GM18498 (cell line): Measurements from ENCODE around the gene IGLL5.
A peak's percentile ranks its signal among the peaks of the same experiment; 100 is the strongest.

Source experiments
- ATAC-seq: cut with Tn5 transposase; IDR thresholded peaks from one replicate; pipeline ENCODE4 v1.9.1; 2021; ENCODE audit warnings: mild to moderate bottlenecking, moderate library complexity; ENCODE audit not compliant: unreplicated experiment

Gene IGLL5

DNA sequence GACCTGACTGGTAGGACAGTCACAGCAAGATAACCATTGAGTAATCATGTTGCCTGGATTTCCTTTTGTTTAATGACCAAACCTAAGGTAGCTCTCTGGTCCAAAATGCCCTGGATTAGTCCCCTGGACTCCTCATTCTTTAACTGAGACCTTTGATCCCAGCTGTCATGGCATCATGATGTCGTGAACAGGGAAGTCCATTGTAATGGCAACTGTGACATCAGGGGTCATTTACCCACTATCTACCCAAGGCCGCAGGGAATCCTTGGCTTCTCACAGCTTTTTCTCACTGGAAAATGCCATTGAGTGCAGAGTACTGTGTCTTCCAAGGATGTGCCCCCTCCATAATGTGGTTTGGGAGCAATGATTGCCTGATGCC, 29.1 kb upstream of the IGLL5 start:
- no peak for ATAC-seq

DNA sequence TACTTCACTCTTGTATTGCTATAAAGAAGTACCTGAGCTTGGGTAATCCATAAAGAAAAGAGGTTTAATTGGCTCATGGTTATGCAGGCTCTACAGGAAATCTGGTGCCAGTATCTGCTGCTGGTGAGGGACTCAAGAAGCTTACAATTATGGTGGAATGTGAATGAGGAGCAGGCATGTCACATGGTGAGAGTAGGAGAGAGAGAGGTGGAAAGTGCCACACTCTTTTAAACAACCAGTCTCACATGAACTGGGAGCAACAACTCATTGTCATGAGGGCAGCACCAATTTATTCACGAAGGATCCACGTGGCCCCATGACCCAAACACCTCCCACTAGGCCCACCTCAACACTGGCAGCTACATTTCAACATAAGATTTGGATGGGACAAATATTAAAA, 24.6 kb upstream of the IGLL5 start:
- ATAC-seq = no peak

DNA sequence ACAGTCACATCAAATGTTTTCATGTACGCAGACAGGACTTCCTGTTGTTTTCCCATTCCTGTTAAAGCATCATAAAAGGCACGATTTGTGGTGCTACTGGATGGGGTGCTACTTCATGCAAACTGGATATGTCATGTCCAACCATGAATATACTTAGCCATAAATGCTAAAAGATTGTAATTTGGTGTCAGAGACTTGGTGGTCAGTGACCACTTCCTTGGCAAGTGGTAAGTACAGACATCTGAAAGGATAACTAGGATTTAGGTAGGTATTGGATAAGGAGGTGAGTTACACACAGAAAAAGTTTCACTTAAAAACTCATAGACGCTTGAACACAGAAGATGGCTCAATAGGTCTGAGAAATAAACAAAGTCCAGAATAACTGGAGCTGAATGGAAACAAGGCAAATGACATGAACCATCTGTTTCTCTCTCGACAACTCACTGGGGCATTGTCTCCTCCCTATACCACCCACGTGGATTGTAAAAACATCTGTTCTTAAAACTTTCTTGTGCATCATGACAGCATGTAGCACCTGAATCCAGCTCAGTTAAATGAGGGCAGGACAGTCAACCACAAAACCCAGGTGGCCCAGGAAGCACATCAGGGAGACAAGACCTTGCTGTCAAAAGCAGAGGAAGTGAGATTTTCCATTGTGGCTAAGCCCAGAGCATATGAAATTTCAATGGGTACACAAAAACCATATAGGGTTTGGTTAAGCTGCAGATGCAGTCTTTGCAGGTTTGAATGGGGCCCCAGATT, 22.1 kb upstream of the IGLL5 start:
- ATAC-seq = peak; percentile 82

DNA sequence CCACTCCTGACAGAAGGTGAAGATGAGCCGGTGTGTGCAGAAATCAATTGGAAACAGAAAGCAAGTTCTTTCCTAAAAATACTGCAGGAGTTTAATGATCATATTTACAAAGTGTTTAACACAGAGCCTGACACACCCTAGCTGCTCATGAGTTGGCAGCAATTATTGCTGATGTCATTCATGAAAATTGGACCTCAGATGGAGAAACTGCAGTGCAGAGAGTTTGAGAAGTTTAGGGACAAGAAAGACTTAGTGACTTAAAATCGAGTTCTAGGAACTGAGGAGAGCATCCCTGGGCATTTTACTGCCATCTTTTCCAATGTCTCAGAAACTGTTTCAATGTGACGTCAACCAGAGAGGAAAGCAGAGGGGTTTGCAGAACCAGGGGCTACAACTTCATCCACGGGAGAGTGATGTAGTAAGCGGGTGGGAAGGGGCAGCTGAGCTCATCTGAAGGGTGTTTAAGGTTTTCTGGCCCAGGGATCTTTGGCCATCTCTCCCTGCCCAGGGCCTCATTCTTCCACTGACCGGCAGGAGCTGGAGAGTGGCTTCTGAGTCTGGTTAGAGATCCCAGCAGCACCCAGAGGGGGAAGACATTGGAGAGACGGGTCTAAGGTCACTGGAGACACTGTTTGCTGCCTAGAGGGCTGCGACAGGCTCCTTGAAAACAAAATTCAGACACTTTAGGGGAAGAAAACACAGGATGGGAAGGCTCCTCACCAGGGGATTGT, 21.1 kb upstream of the IGLL5 start:
- ATAC-seq = no peak

DNA sequence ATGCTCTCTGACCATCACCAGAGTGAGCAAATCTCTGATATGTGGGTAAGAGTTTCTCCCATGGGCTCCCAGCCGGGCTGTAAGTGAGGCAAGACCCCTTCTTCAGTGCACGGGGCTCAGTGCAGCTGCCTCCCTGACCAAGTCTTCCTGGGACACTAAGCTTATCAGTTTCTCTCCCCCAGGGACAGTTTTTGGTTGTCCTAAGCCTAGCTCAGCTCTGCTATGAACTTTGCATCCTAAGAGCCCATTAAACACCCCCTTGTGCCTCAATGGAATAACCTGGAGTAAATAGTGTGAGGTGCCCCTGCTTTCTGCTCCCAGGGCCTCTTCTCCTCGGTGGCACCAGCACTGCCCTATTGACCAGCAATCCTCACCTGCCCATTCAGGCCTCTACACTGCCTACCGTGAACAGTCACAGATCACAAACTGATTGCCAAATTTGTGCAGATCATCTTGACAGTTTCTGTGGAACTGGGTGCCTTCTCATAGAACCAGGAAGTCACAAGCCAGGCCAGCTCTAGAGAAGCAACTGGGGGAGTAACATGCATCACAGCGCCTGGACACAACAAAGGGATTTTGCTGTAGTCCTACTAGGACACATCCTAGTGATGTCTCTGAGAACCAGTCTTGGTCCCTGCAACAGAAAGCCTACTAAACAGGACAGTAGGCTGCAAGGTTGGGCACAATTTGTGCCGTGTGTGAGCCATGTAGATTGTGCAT, 19.5 kb upstream of the IGLL5 start:
- ATAC-seq = no peak

DNA sequence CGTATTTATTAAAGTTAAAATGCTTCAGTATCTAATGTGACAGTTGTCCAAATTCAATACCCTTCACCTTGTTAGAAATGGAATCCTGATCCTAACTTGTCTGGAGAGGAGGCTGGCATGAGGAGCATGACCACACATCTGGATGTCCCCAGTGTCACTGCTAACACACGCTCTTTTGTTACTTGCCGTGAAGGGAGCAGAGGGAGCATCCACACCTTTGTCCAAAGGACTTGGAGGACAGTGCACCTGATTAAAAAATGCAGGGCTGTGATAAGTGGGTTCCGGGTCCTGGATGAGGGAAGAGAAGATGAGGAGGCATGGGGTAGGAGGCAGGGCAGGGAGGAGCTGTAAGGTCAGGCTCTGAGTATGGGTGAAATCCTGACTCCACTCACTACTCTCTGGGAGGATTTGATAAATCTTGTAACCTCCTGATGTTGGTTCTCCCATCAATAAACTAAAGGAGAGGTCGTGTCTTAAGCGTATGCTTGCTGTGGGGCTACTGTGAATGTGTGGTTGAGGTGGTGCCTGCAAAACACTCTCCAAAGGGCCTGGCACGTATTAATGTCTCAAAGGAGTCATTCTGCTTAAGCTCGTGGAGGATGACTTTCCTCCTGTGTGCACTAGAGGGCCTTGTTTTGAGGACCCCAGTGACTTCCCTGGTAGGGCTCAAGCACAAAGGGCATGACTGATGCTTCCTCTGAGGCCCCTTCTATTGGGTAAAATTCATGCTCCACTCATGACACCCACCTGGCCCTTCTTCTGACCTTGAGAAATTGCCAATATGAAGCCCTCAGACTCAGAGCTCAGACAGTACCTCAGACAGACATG, 16.8 kb upstream of the IGLL5 start:
- ATAC-seq = no peak

DNA sequence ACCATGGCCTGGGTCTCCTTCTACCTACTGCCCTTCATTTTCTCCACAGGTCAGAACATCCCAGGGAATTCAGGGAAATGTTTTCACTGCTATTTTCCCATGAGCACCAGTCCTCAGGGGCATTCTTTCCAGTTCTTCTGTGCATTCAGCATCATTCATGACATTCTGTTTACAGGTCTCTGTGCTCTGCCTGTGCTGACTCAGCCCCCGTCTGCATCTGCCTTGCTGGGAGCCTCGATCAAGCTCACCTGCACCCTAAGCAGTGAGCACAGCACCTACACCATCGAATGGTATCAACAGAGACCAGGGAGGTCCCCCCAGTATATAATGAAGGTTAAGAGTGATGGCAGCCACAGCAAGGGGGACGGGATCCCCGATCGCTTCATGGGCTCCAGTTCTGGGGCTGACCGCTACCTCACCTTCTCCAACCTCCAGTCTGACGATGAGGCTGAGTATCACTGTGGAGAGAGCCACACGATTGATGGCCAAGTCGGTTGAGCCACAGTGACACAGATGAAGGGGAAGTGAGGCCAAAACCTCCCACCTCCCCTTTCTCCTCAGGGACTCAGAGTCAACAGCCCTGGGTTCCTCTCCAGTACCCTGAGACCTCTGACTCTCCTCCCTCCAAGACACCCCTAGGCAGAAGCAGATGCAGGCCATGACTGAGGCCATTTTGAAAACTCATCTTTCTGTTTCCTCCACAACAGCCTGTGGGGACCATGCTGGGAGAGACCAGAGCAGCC, 15.9 kb upstream of the IGLL5 start:
- ATAC-seq = no peak

DNA sequence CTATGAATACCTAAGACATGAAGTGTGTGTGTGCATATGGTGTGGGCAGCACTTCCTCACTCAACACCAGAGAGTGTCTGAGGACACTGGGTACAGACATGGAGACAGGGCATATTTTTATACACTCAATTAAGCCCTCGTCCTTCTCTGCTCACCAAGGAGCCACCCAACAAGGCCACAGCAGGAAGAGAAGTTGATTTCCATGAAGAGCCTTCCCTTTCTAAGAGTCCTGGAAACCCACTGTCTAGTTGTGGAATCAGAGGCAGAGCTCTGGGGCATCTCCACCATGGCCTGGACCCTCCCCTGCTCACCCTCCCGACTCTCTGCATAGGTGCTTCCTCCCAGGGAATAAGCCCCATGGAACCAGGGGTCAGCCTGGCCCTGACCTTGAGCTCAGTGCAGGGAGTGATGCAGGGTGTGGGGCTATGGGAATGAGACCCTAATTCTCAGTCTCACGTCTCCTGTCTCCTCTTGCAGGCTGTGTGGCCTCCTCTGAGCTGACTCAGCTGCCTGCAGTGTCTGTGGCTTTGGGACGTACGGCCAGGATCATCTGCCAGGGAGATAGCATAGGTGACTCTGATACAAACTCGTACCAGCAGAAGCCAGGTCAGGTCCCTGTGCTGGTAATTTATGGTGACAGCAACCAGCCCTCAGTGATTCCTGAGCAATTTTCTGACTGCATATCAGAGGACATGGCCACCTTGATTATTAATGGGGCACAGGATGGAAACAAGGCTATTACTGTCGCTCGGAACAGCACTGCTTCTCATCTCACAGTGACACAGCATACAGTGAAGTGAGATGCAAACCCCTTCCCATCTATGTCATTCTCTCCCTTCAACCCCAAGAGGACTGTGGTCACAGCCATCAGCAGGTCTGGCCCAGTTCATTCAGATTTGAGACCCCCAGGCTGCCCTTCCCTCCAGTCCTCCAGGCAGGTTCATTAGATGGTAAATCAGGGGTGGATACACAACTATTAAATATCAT, 14.6 kb upstream of the IGLL5 start:
- no peak for ATAC-seq

DNA sequence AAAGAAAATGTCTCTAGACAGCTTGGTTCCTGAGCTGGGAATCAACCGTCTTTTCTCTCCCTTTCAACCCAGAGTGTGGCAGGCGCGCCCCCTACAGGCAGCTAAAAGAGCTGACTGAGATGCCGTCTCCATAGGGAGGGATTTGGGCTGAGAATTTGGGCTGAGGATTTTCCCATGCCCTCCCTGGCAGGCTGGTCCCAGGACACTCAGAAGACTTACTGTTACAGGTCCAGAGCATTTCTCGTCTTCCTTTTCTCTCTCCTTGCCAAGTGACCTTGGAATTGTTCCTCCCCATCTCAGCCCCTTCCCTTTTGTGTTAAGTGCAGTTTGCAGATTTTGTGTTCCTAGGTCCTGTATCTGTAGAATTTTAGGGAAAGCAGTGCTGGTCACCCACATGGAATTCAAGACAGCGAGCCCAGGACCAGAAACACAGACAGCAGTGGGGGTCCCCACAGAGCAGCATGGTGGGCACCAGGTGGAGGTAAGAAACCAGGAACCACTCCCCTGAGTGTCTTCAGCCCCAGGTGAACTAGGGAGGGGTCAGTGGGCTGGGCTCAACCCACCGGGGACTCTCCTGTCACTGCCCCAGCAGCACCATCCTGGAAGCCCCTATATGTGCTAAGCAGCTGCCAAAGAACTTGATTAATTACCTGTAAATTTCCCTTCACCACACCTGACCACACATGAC, 9.9 kb upstream of the IGLL5 start:
- no peak for ATAC-seq

DNA sequence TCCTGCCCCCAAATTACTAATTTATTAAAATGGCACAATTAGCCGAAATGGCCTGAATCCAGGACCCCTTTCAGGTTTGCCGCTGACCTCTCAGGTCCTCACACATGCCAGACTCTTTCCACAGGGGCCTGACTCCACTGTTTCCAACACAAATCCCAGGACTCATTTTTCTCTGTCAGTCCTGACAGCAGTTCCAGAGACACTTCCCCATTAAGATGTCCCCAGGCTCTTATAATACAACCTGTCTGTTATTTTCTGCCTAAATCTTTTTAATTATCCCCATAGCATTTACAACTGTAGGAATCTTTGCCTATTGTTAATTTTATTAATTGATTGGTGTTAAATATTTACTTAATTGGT, 9.4 kb upstream of the IGLL5 start:
- no peak for ATAC-seq

DNA sequence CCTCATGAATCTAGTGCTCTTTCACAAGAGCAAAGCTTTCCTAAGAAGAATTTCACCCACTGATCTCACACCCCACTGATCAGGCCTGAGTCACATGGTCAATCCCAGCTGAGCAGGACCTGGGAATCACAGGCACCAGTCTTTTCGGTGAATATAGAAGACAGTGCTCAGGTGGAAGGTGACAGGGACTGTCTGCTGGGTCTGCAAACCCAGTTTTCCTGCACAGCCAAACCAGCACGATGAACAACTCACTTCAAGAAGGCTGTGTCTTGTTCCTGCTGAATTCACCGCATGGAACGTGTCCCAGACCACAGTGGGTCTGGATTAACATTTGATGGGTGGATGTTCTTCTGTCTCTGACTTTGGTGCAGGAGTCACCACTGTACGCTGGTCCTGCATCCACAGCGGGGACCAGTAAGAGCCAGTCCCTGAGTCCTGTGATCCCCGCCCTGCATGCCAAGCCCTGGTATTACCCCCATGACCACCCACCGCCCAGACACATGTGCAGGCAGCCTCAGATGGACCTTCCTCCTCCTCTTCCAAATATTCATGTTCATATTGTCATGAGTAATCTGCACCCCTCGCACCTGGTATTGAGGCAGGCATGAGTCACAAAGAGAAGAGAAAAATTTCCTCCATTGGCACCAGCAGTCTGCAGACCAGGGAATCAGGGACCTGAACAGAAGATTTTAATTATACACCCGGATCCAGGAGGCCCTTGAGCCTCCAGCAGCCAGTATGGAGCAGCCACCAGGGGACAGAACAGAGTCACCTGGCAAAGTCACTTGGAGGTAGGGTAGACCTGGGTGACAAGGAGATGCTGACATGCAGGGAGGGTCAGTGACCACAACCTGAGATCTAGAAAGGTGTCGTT, 8.6 kb upstream of the IGLL5 start:
- no peak for ATAC-seq

DNA sequence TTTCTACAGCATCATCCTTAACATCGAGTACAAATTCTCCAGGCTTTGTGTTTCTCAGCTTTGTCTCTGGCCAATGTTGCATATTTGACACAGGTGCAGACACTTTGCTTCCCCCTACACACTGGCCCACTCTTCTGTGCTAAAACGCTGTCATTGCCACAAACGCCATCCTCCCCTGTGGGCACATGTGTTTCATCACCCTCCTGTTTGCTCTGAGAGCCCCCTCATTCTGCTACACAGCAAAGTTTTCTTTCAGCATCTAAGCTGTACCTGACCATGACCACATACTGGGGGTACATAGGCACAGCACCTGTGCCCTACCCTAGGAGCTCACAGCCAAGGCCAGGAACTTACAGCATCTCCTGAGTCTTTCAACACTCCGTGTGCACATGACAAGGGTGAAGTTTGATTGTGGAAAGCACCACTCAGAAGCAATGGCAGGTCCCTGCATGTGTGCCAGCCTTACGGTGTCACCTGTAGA, 7.9 kb upstream of the IGLL5 start:
- no peak for ATAC-seq

DNA sequence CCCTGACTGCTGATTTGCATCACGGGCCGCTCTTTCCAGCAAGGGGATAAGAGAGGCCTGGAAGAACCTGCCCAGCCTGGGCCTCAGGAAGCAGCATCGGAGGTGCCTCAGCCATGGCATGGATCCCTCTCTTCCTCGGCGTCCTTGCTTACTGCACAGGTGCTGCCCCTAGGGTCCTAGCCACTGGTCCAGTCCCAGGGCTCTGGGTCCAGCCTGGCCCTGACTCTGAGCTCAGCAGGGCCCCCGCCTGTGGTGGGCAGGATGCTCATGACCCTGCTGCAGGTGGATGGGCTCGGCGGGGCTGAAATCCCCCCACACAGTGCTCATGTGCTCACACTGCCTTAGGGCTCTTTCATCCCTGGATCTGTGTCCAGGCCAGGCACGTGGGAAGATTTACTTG, 7.0 kb upstream of the IGLL5 start:
- ATAC-seq = no peak

DNA sequence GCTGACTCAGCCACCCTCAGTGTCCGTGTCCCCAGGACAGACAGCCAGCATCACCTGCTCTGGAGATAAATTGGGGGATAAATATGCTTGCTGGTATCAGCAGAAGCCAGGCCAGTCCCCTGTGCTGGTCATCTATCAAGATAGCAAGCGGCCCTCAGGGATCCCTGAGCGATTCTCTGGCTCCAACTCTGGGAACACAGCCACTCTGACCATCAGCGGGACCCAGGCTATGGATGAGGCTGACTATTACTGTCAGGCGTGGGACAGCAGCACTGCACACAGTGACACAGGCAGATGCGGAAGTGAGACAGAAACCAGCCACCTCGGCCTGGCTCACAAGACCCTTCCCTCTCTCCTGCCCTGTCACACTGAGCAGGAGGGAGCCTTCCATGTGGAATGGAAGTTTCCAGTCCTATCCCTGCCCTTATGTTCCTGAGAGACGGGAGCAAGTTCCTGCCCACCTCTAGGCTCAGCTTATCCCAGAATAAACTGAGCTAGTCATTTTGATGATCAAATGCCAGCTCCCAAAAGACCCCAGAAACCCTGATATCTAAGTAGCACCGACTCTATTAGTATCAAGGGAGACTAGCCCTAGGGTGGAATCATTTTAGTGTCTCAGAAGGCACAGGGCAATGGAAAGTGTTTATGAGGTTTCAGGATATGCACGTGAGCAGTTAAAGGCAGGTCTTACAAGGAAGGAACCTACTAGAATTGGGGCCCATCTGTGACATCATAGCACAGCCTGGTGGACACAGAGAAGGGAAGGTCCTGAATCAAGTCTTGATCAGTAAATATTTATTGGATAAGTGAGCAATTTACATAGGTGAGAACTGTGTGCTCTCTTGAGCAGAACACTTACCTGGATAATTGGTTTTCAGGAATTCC, 6.3 kb upstream of the IGLL5 start:
- no peak for ATAC-seq

DNA sequence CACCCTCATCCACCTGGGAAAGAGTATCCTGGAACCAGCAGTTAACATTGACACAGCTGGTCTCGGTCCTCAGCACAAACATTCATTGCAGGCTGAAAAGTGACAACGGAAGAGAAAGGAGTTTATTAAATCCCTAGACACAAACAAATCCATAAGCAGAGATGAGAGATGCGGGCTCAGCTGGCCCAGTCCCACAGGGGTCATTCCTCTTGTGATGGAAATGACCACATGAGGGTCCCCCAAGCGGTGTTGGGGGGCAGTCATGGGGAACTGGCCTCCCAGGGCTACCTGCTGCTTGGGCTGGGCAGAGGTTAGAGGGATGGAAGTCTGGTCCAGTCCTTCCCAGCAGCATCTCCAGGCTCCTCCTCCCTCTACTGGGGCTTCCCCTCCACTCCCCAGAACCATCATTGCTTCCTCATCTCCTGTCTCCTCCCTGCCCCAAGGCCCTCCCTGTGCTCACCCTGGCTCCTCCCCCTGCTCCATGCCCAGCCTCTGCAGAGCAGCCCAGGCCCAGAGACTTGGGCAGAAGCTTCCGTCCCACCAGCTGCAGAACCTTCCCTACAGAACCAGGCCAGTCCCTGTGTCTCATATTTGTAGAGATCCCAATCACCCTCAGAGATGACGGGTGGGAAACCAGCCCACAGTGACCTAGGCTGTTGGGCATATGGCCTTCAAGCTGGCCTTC, 5.4 kb upstream of the IGLL5 start:
- ATAC-seq = no peak

DNA sequence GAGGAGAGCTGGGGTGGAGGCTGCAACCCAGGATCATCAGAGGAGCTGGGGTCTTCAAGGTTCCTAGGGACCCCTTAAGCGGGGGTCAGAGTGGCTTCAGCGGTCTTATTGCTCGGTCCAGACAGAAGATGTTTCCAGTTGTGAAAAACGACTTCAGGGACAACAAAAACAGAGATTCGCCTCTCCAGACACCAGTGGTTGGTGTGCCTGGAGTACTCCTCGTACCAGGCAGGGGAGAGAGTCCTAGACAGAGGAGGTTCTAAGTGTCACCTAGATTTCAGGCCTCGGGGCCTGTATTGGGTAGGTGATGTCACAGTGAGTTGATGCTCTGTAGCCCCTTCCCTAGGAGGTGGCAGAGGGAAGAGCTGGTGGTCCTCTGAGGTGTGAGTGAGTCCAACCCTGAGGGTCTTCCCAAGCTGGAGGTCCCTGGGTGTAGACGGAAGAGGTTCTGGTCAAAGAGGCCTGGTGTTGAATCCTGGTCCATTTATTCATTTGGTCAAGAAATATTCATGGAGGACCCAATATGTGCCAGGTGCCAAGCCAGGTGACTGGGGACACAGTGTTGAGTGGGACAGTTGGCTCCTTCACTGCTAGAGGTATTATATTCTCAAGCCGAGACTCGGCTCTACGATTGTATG, 4.4 kb upstream of the IGLL5 start:
- ATAC-seq = no peak
